ENCODE data around the gene RMRP.

RMRP gene

DNA sequence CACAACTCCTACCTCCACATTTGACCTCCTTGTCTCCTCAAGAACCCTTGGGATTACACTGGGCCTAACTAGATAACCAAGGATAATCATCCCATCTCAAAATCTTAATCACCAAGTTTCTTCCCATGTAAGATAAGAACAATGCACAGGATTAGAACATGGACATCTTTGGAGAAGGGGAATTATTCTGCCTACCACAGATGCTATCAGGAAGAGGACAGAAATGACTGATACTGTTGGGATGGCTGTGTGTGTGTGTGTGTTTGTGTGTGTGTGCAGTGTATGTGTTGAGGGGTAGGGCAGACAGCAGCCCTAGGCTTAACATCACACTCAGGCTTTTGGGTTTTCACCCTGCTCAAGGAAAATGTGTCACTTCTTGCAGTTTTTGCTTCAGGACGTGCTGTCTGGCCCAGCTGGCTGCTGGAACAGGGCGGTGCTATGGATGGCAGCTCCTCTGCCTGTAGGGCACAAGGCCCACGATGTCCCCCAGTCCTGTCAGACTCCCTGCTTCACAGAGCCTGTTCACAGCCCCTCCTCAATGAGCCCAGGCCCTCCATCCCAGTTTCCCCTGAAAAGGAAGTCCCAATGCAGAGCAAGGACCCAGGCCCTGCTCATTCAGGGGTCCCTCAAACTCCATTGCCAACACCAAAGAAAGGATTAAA lies 23.7 kb upstream of the RMRP start:
- no peaks in the 10 kb centered on the region for H3K9me3 ChIP-seq (ENCODE audit: control insufficient read depth, insufficient read depth, low read length)
- H3K36me3 ChIP-seq (ENCODE audit: insufficient read depth, low read length) = peaks cover 8% of the 10 kb centered on the region
- no peak overlapping the region for H3K9ac ChIP-seq (ENCODE audit: low read depth, low read length)
- H3K4me1 ChIP-seq (ENCODE audit: insufficient read depth, low read length) = peaks cover 16% of the 10 kb centered on the region; the same call in 1 of the 2 replicates

DNA sequence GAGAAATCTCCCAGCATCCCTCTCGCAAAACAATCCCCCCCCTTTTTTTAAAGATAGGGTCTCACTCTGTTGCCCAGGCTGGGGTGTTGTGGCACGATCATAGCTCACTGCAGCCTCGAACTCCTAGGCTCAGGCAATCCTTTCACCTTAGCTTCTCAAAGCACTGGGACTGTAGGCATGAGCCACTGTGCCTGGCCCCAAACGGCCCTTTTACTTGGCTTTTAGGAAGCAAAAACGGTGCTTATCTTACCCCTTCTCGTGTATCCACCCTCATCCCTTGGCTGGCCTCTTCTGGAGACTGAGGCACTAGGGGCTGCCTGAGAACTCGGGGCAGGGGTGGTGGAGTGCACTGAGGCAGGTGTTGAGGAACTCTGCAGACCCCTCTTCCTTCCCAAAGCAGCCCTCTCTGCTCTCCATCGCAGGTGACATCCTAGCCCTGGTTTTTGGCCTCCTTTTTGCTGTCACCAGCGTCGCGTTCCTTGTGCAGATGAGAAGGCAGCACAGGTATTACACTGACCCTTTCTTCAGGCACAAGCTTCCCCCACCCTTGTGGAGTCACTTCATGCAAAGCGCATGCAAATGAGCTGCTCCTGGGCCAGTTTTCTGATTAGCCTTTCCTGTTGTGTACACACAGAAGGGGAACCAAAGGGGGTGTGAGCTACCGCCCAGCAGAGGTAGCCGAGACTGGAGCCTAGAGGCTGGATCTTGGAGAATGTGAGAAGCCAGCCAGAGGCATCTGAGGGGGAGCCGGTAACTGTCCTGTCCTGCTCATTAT lies 22.7 kb upstream of the RMRP start:
- no peaks in the 10 kb centered on the region for H3K9me3 ChIP-seq (ENCODE audit: control insufficient read depth, insufficient read depth, low read length)
- peaks cover 16% of the 10 kb centered on the region; the same call in 1 of the 2 replicates for H3K4me1 ChIP-seq (ENCODE audit: insufficient read depth, low read length)
- H3K9ac ChIP-seq (ENCODE audit: low read depth, low read length) = no peak overlapping the region
- H3K36me3 ChIP-seq (ENCODE audit: insufficient read depth, low read length) = peaks cover 6% of the 10 kb centered on the region

DNA sequence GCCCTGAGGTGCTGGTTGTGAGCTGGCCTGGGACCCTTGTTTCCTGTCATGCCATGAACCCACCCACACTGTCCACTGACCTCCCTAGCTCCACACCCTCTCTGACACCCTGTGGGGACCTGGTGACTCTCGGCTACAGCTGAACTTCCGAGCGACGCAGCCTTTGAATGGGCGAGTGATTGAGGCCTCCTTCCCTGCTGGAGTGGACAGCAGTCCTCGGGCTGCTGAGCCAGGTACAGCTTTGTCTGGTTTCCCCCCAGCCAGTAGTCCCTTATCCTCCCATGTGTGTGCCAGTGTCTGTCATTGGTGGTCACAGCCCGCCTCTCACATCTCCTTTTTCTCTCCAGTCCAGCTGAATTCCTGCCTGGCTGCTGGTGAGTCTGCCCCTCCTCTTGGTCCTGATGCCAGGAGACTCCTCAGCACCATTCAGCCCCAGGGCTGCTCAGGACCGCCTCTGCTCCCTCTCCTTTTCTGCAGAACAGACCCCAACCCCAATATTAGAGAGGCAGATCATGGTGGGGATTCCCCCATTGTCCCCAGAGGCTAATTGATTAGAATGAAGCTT lies 22.0 kb upstream of the RMRP start:
- no peaks in the 10 kb centered on the region for H3K9me3 ChIP-seq (ENCODE audit: control insufficient read depth, insufficient read depth, low read length)
- peaks cover 16% of the 10 kb centered on the region; the same call in 1 of the 2 replicates for H3K4me1 ChIP-seq (ENCODE audit: insufficient read depth, low read length)
- H3K9ac ChIP-seq (ENCODE audit: low read depth, low read length) = no peak overlapping the region
- peaks cover 4% of the 10 kb centered on the region for H3K36me3 ChIP-seq (ENCODE audit: insufficient read depth, low read length)

- H3K36me3 ChIP-seq (ENCODE audit: insufficient read depth, low read length) = peaks cover under 1% of the 10 kb centered on the region; the same call in 1 of the 2 replicates
- no peak overlapping the region for H3K9ac ChIP-seq (ENCODE audit: low read depth, low read length)
Measured at GRCh38 chr9:35679091-35679490, 21.3 kb upstream of the RMRP start.

DNA sequence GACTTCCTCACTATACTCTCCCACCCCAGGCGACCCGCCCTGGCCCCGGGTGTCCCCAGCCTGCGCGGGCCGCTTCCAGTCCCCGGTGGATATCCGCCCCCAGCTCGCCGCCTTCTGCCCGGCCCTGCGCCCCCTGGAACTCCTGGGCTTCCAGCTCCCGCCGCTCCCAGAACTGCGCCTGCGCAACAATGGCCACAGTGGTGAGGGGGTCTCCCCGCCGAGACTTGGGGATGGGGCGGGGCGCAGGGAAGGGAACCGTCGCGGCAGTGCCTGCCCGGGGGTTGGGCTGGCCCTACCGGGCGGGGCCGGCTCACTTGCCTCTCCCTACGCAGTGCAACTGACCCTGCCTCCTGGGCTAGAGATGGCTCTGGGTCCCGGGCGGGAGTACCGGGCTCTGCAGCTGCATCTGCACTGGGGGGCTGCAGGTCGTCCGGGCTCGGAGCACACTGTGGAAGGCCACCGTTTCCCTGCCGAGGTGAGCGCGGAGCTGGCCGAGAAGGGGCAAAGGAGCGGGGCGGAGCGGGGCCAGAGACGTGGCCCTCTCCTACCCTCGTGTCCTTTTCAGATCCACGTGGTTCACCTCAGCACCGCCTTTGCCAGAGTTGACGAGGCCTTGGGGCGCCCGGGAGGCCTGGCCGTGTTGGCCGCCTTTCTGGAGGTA lies 18.0 kb upstream of the RMRP start:
- H3K9me3 ChIP-seq (ENCODE audit: control insufficient read depth, insufficient read depth, low read length) = no peaks in the 10 kb centered on the region
- H3K4me1 ChIP-seq (ENCODE audit: insufficient read depth, low read length) = peaks cover 12% of the 10 kb centered on the region; the same call in 1 of the 2 replicates
- no peaks in the 10 kb centered on the region for H3K36me3 ChIP-seq (ENCODE audit: insufficient read depth, low read length)
- peak overlapping the region; percentile 74 for H3K9ac ChIP-seq (ENCODE audit: low read depth, low read length)

More at GRCh38 chr9:35679091-35679490, 21.3 kb upstream of the RMRP start:
- H3K4me1 ChIP-seq (ENCODE audit: insufficient read depth, low read length) = peaks cover 16% of the 10 kb centered on the region; the same call in 1 of the 2 replicates
- no peaks in the 10 kb centered on the region for H3K9me3 ChIP-seq (ENCODE audit: control insufficient read depth, insufficient read depth, low read length)

DNA sequence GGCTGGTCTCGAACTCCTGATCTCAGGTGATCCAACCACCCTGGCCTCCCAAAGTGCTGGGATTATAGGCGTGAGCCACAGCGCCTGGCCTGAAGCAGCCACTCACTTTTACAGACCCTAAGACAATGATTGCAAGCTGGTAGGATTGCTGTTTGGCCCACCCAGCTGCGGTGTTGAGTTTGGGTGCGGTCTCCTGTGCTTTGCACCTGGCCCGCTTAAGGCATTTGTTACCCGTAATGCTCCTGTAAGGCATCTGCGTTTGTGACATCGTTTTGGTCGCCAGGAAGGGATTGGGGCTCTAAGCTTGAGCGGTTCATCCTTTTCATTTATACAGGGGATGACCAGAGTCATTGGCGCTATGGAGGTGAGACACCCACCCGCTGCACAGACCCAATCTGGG lies 17.4 kb upstream of the RMRP start:
- H3K9ac ChIP-seq (ENCODE audit: low read depth, low read length) = peak overlapping the region; percentile 74
- peaks cover 5% of the 10 kb centered on the region; the same call in 1 of the 2 replicates for H3K4me1 ChIP-seq (ENCODE audit: insufficient read depth, low read length)
- no peaks in the 10 kb centered on the region for H3K9me3 ChIP-seq (ENCODE audit: control insufficient read depth, insufficient read depth, low read length)
- no peaks in the 10 kb centered on the region for H3K36me3 ChIP-seq (ENCODE audit: insufficient read depth, low read length)

DNA sequence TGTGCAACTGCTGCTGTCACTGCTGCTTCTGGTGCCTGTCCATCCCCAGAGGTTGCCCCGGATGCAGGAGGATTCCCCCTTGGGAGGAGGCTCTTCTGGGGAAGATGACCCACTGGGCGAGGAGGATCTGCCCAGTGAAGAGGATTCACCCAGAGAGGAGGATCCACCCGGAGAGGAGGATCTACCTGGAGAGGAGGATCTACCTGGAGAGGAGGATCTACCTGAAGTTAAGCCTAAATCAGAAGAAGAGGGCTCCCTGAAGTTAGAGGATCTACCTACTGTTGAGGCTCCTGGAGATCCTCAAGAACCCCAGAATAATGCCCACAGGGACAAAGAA lies 16.2 kb upstream of the RMRP start:
- Histone ChIP-seq H3K4me1 (ENCODE audit: insufficient read depth, low read length) (no peaks in the 10 kb centered on the region), H3K9ac (ENCODE audit: low read depth, low read length) (no peak overlapping the region), H3K9me3 (ENCODE audit: control insufficient read depth, insufficient read depth, low read length) (no peaks in the 10 kb centered on the region), H3K36me3 (ENCODE audit: insufficient read depth, low read length) (no peaks in the 10 kb centered on the region)

DNA sequence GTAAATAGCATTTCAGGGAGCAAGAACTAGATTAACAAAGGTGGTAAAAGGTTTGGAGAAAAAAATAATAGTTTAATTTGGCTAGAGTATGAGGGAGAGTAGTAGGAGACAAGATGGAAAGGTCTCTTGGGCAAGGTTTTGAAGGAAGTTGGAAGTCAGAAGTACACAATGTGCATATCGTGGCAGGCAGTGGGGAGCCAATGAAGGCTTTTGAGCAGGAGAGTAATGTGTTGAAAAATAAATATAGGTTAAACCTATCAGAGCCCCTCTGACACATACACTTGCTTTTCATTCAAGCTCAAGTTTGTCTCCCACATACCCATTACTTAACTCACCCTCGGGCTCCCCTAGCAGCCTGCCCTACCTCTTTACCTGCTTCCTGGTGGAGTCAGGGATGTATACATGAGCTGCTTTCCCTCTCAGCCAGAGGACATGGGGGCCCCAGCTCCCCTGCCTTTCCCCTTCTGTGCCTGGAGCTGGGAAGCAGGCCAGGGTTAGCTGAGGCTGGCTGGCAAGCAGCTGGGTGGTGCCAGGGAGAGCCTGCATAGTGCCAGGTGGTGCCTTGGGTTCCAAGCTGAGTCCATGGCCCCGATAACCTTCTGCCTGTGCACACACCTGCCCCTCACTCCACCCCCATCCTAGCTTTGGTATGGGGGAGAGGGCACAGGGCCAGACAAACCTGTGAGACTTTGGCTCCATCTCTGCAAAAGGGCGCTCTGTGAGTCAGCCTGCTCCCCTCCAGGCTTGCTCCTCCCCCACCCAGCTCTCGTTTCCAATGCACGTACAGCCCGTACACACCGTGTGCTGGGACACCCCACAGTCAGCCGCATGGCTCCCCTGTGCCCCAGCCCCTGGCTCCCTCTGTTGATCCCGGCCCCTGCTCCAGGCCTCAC lies 15.6 kb upstream of the RMRP start, which contains the start of gene CA9:
TSS of gene CA9 (plus strand) at position 797 of the 893 bp plus-strand sequence. CDS start at position 829, 32 bp downstream.
- no peaks in the 10 kb centered on the region for H3K4me1 ChIP-seq (ENCODE audit: insufficient read depth, low read length)
- no peaks in the 10 kb centered on the region for H3K9me3 ChIP-seq (ENCODE audit: control insufficient read depth, insufficient read depth, low read length)
- H3K36me3 ChIP-seq (ENCODE audit: insufficient read depth, low read length) = no peaks in the 10 kb centered on the region
- no peak within 1 kb of the TSS for H3K9ac ChIP-seq (ENCODE audit: low read depth, low read length)

DNA sequence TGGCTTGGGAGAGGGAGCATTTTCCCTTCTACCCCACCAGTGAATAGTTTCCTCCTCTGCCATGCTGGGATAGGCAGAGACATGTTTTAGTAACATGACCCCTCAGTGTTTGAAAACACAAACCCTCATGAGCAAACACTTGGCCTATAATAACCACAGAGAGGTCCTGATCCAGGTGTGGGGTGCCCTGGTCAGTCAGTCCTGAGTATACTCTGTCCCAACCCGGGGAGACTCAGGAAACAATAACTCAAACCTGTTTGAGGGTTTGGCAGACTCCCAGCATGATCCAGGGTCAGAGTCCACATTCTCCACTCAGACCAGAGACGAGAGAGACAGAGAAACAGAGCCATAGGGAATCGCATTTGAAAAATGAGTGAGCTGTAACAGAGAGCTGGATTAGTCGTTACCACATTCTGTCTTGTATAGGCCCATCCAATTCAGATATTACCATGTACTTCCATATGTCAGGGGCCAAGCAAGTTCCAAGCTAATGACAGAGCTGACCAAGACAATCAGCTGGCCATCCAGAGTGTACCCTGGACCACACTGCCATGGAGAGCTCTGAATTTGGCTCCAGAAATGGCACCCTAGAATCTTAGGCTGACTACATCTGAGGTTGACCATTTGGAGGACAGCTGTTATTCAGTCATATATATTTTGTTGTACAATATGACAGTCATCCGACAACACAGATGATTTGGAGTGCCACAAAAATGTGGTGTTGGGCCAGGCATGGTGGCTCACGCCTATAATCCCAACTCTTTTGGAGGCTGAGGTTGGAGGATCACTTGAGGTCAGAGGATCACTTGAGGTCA lies 11.7 kb upstream of the RMRP start:
- no peaks in the 10 kb centered on the region for H3K36me3 ChIP-seq (ENCODE audit: insufficient read depth, low read length)
- no peaks in the 10 kb centered on the region for H3K4me1 ChIP-seq (ENCODE audit: insufficient read depth, low read length)
- H3K9me3 ChIP-seq (ENCODE audit: control insufficient read depth, insufficient read depth, low read length) = no peaks in the 10 kb centered on the region
- H3K9ac ChIP-seq (ENCODE audit: low read depth, low read length) = no peak overlapping the region

- no peaks in the 10 kb centered on the region for H3K9me3 ChIP-seq (ENCODE audit: control insufficient read depth, insufficient read depth, low read length)
- H3K9ac ChIP-seq (ENCODE audit: low read depth, low read length) = no peak overlapping the region
- H3K4me1 ChIP-seq (ENCODE audit: insufficient read depth, low read length) = no peaks in the 10 kb centered on the region
- no peaks in the 10 kb centered on the region for H3K36me3 ChIP-seq (ENCODE audit: insufficient read depth, low read length)
Measured at GRCh38 chr9:35667939-35668338, 10.1 kb upstream of the RMRP start.

DNA sequence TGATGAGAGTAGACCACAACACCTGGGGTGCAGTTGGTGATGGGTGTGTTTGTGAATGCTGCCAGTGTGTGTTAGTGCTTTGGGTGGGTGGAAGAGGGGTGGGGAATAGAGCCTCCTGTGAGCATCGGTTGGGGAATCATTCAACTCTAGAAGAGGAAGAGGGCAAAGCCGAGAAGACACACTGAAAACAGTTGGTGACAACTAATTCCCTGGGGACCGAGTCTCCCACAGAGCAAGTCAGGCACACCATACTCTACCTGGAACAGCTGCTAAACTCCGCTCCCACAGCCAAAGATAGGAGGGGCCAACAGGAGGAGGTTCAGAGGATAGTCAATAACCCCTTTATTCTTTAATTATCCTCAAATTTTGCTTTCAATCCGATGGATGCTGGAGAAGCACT lies 8.7 kb upstream of the RMRP start:
- no peaks in the 10 kb centered on the region; the same call in 1 of the 2 replicates for H3K36me3 ChIP-seq (ENCODE audit: insufficient read depth, low read length)
- no peak overlapping the region for H3K9ac ChIP-seq (ENCODE audit: low read depth, low read length)
- no peaks in the 10 kb centered on the region for H3K9me3 ChIP-seq (ENCODE audit: control insufficient read depth, insufficient read depth, low read length)
- H3K4me1 ChIP-seq (ENCODE audit: insufficient read depth, low read length) = no peaks in the 10 kb centered on the region

- no peaks in the 10 kb centered on the region for H3K9me3 ChIP-seq (ENCODE audit: control insufficient read depth, insufficient read depth, low read length)
- no peaks in the 10 kb centered on the region for H3K4me1 ChIP-seq (ENCODE audit: insufficient read depth, low read length)
- no peak overlapping the region for H3K9ac ChIP-seq (ENCODE audit: low read depth, low read length)
- H3K36me3 ChIP-seq (ENCODE audit: insufficient read depth, low read length) = peaks cover 1% of the 10 kb centered on the region; the same call in 1 of the 2 replicates
Measured at GRCh38 chr9:35666045-35666444, 8.2 kb upstream of the RMRP start.

DNA sequence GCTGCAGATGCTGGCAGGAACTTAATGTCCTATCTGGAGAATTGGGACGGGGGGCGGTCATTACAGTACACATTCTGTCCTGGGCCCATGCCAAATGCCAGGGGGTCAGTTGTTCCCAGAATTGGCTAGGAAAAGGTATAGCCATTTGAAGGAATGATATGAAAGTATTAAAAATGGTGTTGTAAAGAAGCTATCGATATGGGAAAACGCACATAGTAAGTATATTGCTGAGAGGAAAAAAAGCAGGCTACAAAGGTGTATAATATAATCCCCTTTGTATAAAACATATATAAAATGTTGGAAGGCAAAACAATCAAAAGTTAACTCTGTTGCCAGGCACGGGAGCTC lies 7.6 kb upstream of the RMRP start:
- H3K4me1 ChIP-seq (ENCODE audit: insufficient read depth, low read length) = peaks cover 4% of the 10 kb centered on the region; the same call in 1 of the 2 replicates
- peak overlapping the region; percentile 85; the same call in 1 of the 2 replicates for H3K9ac ChIP-seq (ENCODE audit: low read depth, low read length)
- peaks cover 2% of the 10 kb centered on the region; the same call in 1 of the 2 replicates for H3K36me3 ChIP-seq (ENCODE audit: insufficient read depth, low read length)
- H3K9me3 ChIP-seq (ENCODE audit: control insufficient read depth, insufficient read depth, low read length) = no peaks in the 10 kb centered on the region

Measured in ES-I3 (cell line).